Measurements from ENCODE around the gene DYNLT4. TPM values are rescaled to one million over a fixed set of nuclear protein-coding genes. Genes with fewer than 3 reads are reported as not detected.

The DYNLT4 gene
- total RNA-seq, 5 donors from 2014 or later (not counting 1 experiment from before 2014, with no cell fraction given), result 0.36 to 4.3 (median 2.3) TPM; not detected in 1

- no peak for DNase-seq
- Histone ChIP-seq H3K27me3 (replicated peaks in 1 of 2; ENCODE audit: control insufficient read depth in 2 of 2, extremely low read depth in 1 of 2, insufficient read depth in 2 of 2, low read length in 1 of 2) (no peaks in the 10 kb centered on the region), H3K4me1 (ENCODE audit: control insufficient read depth in 1 of 2, extremely low read depth in 1 of 2, insufficient read depth in 2 of 2, low read length in 2 of 2) (peaks cover 15 to 37% of the 10 kb centered on the region in 2 experiments), H3K9me3 (no peaks in the 10 kb centered on the region), H3K36me3 (ENCODE audit: control insufficient read depth in 2 of 2, extremely low read depth in 1 of 2, insufficient read depth in 1 of 2, low read length in 1 of 2) (no peaks in the 10 kb centered on the region), H3K4me3 (ENCODE audit: control insufficient read depth in 1 of 2, extremely low read depth in 1 of 2, low read length in 1 of 2) (peak overlapping the region in 1 of 2 donors; percentile 64), H3K27ac (ENCODE audit: low read length) (peak overlapping the region; percentile 60)
- WGBS (ENCODE audit: insufficient coverage), result 91% methylated on average over 4 of the region's 9 CpGs
- no peaks in the 10 kb centered on the region for H3K27me3 Mint-ChIP-seq
- no peak for ATAC-seq (replicated peaks in 1 of 4)
- POLR2A ChIA-PET, result no interaction called here
- no peaks in the 10 kb centered on the region for H3K36me3 Mint-ChIP-seq
- H3K9me3 Mint-ChIP-seq, result no peaks in the 10 kb centered on the region
- H3K4me3 Mint-ChIP-seq, result peak overlapping the region; percentile 64 to 74 (median 69)
- CTCF ChIA-PET, result interaction anchor here (0.6 to 3.8 kb wide), 4 partner anchors 9 to 707 kb away, joined by 3 to 12 read pairs (median 6); partner anchors contain the start of gene PLK3 (in 1 of the 2)
- peaks cover 28% of the 10 kb centered on the region in 3 donors for H3K4me1 Mint-ChIP-seq
- H3K27ac Mint-ChIP-seq, result peak overlapping the region; percentile 78 to 85
These were observed 20.2 kb downstream of the DYNLT4 start for GRCh38 chr1:44786841-44787426.

DNA sequence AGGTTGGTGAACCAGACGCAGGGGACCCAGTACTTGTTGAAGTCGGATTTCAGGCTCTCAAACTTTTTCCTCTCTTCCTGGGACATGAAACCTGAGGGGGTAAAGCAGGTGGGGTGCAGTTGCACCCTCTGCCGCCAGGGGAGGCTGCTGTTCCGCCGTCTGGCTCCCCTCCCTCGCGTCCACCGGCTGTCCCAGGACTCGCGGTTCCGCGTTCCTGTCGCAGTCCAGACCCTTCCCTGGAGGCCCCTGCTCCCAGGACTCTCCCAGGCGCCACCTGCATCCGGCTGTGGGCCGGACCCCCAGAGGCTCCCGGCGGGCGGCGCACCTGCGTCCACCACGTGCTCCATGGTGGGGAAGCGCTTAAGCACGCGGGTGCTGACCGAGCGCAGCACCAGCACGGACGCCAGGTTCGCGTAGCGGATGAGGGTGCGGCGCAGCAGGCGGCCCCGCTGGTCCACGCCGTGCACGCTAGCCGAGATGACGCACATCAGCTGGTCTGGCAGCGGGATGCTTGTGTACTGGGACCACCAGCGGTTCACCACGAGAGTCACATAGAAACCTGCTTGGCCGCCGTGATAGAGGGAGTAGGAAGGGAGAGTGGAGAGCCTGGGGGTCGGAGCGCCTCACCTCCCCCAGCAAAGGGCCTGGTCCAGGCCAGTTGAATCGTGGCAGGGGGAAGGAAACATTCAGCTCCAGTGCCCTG lies 20.9 kb downstream of the DYNLT4 start:
- ChIA-PET POLR2A (no interaction called here), CTCF (interaction anchor here in 1 of 2 donors (0.7 to 2.3 kb wide), 4 partner anchors 10 to 517 kb away, joined by 3 to 7 read pairs (median 4); partner anchors contain the start of gene RPS8)
- peak overlapping the region; percentile 60 for H3K27ac ChIP-seq (ENCODE audit: low read length)

DNA sequence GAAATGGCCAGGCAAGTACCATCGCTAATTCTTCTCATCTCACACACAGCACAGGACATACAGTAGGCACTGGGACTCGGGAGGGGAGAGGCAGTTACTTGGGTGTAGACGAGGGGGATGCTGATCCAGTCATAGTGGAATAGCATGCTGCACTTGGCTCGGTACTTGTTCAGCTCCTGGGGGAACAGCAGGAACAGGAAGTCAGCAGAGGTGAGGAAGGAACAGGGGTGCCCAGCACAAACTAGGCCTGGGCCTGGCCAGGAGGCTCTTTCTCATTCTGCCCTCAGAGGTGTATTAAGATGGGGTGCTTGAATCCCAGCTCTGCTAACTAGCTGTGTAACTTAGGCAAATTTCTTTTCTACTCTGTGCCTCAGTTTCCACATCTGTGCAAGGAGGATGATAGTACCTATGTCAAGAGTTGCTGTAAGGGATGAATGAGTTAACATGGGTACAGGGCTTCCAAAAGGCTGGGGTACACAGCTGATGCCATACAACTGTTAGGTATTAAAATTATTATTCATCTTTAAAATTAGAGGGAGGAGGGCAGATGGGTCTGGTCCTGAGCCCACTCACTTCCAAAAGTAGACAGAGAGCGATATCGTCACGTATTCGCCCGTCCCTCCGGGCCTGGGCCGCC lies 21.5 kb downstream of the DYNLT4 start:
- Histone ChIP-seq H3K36me3 (ENCODE audit: control insufficient read depth in 2 of 2, extremely low read depth in 1 of 2, insufficient read depth in 1 of 2, low read length in 1 of 2) (peaks cover 2 to 11% of the 10 kb centered on the region in 2 donors), H3K27ac (ENCODE audit: low read length) (peak overlapping the region; percentile 60)

More for the DNA sequence above, 20.9 kb downstream of the DYNLT4 start:
- ATAC-seq (replicated peaks in 1 of 4) (peak; percentile 71 to 78 (median 74)), DNase-seq (peak in 34 of 35 experiments; percentile 48 to 90 (median 70))
- Histone ChIP-seq H3K9me3 (no peaks in the 10 kb centered on the region), H3K36me3 (ENCODE audit: control insufficient read depth in 2 of 2, extremely low read depth in 1 of 2, insufficient read depth in 1 of 2, low read length in 1 of 2) (peaks cover 0 to 4% of the 10 kb centered on the region in 2 donors), H3K4me1 (ENCODE audit: control insufficient read depth in 1 of 2, extremely low read depth in 1 of 2, insufficient read depth in 2 of 2, low read length in 2 of 2) (peaks cover 15 to 37% of the 10 kb centered on the region in 2 experiments), H3K27me3 (replicated peaks in 1 of 2; ENCODE audit: control insufficient read depth in 2 of 2, extremely low read depth in 1 of 2, insufficient read depth in 2 of 2, low read length in 1 of 2) (no peaks in the 10 kb centered on the region), H3K4me3 (ENCODE audit: control insufficient read depth in 1 of 2, extremely low read depth in 1 of 2, low read length in 1 of 2) (peak overlapping the region; percentile 64 to 66)
- H3K27ac Mint-ChIP-seq, result peak overlapping the region; percentile 78 to 85
- peaks cover 28% of the 10 kb centered on the region in 3 donors for H3K4me1 Mint-ChIP-seq
- no peaks in the 10 kb centered on the region for H3K27me3 Mint-ChIP-seq
- peak overlapping the region; percentile 64 to 74 (median 69) for H3K4me3 Mint-ChIP-seq
- H3K36me3 Mint-ChIP-seq, result peaks cover 4% of the 10 kb centered on the region
- no peaks in the 10 kb centered on the region for H3K9me3 Mint-ChIP-seq
- WGBS (ENCODE audit: insufficient coverage), result 6% methylated on average over 47 of the region's 49 CpGs

GRCh38 chr1:44785029-44785380 lies 22.1 kb downstream of the DYNLT4 start:
- ATAC-seq (replicated peaks in 1 of 4), result peak in 1 of 4 experiments; percentile 1
- H3K36me3 Mint-ChIP-seq, result peaks cover 16% of the 10 kb centered on the region
- peaks cover 28% of the 10 kb centered on the region in 3 donors for H3K4me1 Mint-ChIP-seq
- H3K27ac ChIP-seq (ENCODE audit: low read length), result peak overlapping the region; percentile 50
- peak overlapping the region; percentile 67 to 85 for H3K27ac Mint-ChIP-seq
- peak overlapping the region; percentile 66 to 74 (median 69) for H3K4me3 Mint-ChIP-seq
- no peaks in the 10 kb centered on the region for H3K9me3 ChIP-seq
- peak overlapping the region in 1 of 2 donors; percentile 42 for H3K4me3 ChIP-seq (ENCODE audit: control insufficient read depth in 1 of 2, extremely low read depth in 1 of 2, low read length in 1 of 2)
- WGBS (ENCODE audit: insufficient coverage), result 96% methylated on average over 4 of the region's 6 CpGs
- no peaks in the 10 kb centered on the region for H3K27me3 ChIP-seq (replicated peaks in 1 of 2; ENCODE audit: control insufficient read depth in 2 of 2, extremely low read depth in 1 of 2, insufficient read depth in 2 of 2, low read length in 1 of 2)
- CTCF ChIA-PET, result interaction anchor here (0.5 to 2.3 kb wide), 6 partner anchors 10 to 201 kb away, joined by 3 to 6 read pairs (median 4); partner anchors contain the start of genes EIF2B3 (in 1 of the 2), PLK3 (in 1 of the 2) and RPS8 (in 1 of the 2)
- H3K4me1 ChIP-seq (ENCODE audit: control insufficient read depth in 1 of 2, extremely low read depth in 1 of 2, insufficient read depth in 2 of 2, low read length in 2 of 2), result peaks cover 15 to 37% of the 10 kb centered on the region in 2 experiments
- H3K9me3 Mint-ChIP-seq, result no peaks in the 10 kb centered on the region
- POLR2A ChIA-PET, result no interaction called here
- H3K27me3 Mint-ChIP-seq, result no peaks in the 10 kb centered on the region
- no peak for DNase-seq
- peaks cover 2 to 15% of the 10 kb centered on the region in 2 donors for H3K36me3 ChIP-seq (ENCODE audit: control insufficient read depth in 2 of 2, extremely low read depth in 1 of 2, insufficient read depth in 1 of 2, low read length in 1 of 2)

More for the DNA sequence above, 21.5 kb downstream of the DYNLT4 start:
- no peaks in the 10 kb centered on the region for H3K27me3 ChIP-seq (replicated peaks in 1 of 2; ENCODE audit: control insufficient read depth in 2 of 2, extremely low read depth in 1 of 2, insufficient read depth in 2 of 2, low read length in 1 of 2)
- H3K4me1 Mint-ChIP-seq, result peaks cover 28% of the 10 kb centered on the region in 3 donors
- peak overlapping the region; percentile 64 to 74 (median 69) for H3K4me3 Mint-ChIP-seq
- DNase-seq (no peak), ATAC-seq (replicated peaks in 1 of 4) (peak in 1 of 4 experiments; percentile 7)
- no peaks in the 10 kb centered on the region for H3K9me3 ChIP-seq
- peak overlapping the region; percentile 64 to 66 for H3K4me3 ChIP-seq (ENCODE audit: control insufficient read depth in 1 of 2, extremely low read depth in 1 of 2, low read length in 1 of 2)
- WGBS (ENCODE audit: insufficient coverage), result 37% methylated on average over 8 of the region's 11 CpGs
- no peaks in the 10 kb centered on the region for H3K9me3 Mint-ChIP-seq
- peaks cover 15 to 37% of the 10 kb centered on the region in 2 experiments for H3K4me1 ChIP-seq (ENCODE audit: control insufficient read depth in 1 of 2, extremely low read depth in 1 of 2, insufficient read depth in 2 of 2, low read length in 2 of 2)
- POLR2A ChIA-PET, result no interaction called here
- no peaks in the 10 kb centered on the region for H3K27me3 Mint-ChIP-seq
- H3K36me3 Mint-ChIP-seq, result peaks cover 10% of the 10 kb centered on the region
- peak overlapping the region; percentile 78 to 85 for H3K27ac Mint-ChIP-seq
- CTCF ChIA-PET, result interaction anchor here (0.5 to 2.3 kb wide), 7 partner anchors 10 to 518 kb away, joined by 3 to 7 read pairs (median 3); partner anchors contain the start of genes EIF2B3 (in 1 of the 2), PLK3 (in 1 of the 2) and RPS8 (in 1 of the 2)

DNA sequence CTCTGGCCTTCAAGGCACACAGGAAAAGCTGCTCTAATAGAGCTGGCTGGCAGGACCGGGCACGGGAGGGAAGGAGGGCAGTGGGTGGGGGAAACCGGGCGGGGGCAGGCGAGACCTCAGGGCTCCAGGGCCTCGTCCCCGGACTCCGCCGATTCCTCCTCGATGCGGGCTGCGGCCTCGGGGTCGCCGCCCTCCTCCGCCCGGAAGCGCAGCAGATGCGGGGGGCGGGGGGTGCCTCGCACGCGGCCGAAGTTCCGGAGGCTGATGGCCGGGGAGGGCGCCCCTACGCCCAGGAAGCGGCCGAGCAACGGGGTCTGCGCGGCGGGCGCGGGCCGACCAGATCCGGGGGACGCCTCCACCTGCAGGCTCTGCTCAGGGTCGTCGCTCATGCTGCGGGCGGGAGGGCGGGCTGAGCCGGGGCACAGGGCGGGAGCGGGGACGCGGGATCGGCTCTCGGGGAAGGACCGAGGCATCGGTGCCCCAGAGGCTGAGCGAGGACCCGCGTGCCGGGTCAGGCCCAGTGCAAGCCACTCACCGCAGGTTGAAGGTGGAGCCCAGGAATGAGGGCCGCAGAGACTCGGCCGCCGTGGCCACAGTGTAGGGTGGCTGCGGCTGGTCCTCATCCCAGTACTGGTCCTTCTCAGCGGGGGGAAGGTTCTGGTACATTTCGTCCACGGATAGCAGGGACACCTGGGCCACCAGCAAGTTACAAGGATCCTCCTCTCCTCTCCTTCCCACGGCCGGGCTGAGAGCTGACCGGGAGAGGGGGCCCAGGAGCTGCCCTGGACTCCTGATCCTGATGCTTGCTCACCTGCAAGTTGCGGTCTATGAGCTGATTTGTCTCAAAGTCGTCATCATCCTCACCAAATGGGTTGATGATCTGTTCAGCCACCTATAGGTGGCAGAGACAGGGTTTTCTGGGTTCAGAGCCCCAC lies 22.8 kb downstream of the DYNLT4 start:
- Mint-ChIP-seq H3K27ac (peak overlapping the region; percentile 83 to 85), H3K4me1 (peaks cover 28% of the 10 kb centered on the region in 3 donors), H3K36me3 (peaks cover 16% of the 10 kb centered on the region), H3K27me3 (no peaks in the 10 kb centered on the region), H3K9me3 (no peaks in the 10 kb centered on the region), H3K4me3 (peak overlapping the region; percentile 66 to 74 (median 69))
- H3K4me1 ChIP-seq (ENCODE audit: control insufficient read depth in 1 of 2, extremely low read depth in 1 of 2, insufficient read depth in 2 of 2, low read length in 2 of 2), result peaks cover 15 to 37% of the 10 kb centered on the region in 2 experiments
- peak overlapping the region in 1 of 2 donors; percentile 42 for H3K4me3 ChIP-seq (ENCODE audit: control insufficient read depth in 1 of 2, extremely low read depth in 1 of 2, low read length in 1 of 2)
- no peaks in the 10 kb centered on the region for H3K9me3 ChIP-seq
- peak; percentile 28 to 41 (median 34) for ATAC-seq (replicated peaks in 1 of 4)
- DNase-seq, result peak in 6 of 35 experiments; percentile 16 to 57 (median 29)
- H3K27me3 ChIP-seq (replicated peaks in 1 of 2; ENCODE audit: control insufficient read depth in 2 of 2, extremely low read depth in 1 of 2, insufficient read depth in 2 of 2, low read length in 1 of 2), result no peaks in the 10 kb centered on the region
- POLR2A ChIA-PET, result interaction anchor here in 1 of 2 donors (0.6 to 1.1 kb wide), 3 partner anchors 9 to 39 kb away, joined by 3 to 7 read pairs (median 4); partner anchors contain the start of gene RPS8
- peaks cover 2 to 18% of the 10 kb centered on the region in 2 donors for H3K36me3 ChIP-seq (ENCODE audit: control insufficient read depth in 2 of 2, extremely low read depth in 1 of 2, insufficient read depth in 1 of 2, low read length in 1 of 2)
- peak overlapping the region; percentile 50 for H3K27ac ChIP-seq (ENCODE audit: low read length)
- CTCF ChIA-PET, result interaction anchor here in 1 of 2 donors (0.9 to 2.3 kb wide), 5 partner anchors 9 to 519 kb away, joined by 3 to 6 read pairs (median 5); partner anchors contain the start of genes EIF2B3, PLK3 and RPS8
- 9% methylated on average over 53 of the region's 71 CpGs for WGBS (ENCODE audit: insufficient coverage)
